Upper lobe of left lung (tissue), 4 donors: Measurements from ENCODE around the gene IRF8.

Source experiments
- CTCF ChIP-seq, 6 experiments: fragments of 450-650 bp in 4 of 6; fragments of 200-600 bp in 2 of 6; sonication (generic) in 2 of 6; IDR thresholded peaks; one replicate each; pipeline ENCODE4 v1.5.1; 2016 to 2019; ENCODE audit warnings: antibody characterized with exemption in 6 of 6
- POLR2AphosphoS5 ChIP-seq, 2 donors: sonication (generic); formaldehyde crosslinking; IDR thresholded peaks; one replicate each; pipeline ENCODE4 v1.5.1; 2017; ENCODE audit warnings: antibody characterized with exemption in 2 of 2

GRCh38 chr16:85911251-85911930, 12.4 kb downstream of the IRF8 start:
- TF ChIP-seq POLR2AphosphoS5 (IDR thresholded peaks at IDR 0.05) (no peak), CTCF (IDR thresholded peaks at IDR 0.05) (no peak)
